ENCODE measurements around the gene IGFBP5. TPM values are rescaled to one million over a fixed set of nuclear protein-coding genes. Genes with fewer than 3 reads are reported as not detected.

The IGFBP5 gene
- total RNA-seq, 2 donors from 2014 or later: 162 to 319 TPM

DNA sequence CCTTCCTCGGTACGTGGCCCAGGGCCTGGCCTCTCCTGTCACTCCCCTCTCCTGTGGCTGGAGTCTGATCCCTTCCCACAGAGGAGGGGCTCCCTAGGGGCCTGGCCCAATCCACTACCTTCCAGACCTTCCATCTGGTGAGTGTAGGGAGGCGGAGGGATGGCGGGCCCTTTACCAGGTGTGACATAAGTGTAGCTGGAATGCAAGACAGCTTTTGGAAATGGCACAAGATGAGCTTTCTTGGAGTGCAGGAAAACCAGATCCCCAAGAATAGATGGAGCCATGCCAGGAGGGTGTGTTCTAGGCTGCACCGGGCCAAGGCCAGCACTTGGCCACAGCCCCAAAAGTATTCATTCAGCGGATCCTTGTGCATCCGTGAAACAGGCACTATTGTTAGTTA is 30.1 kb downstream of the IGFBP5 start:
- intact Hi-C loops (cut with DNase I): loop anchor here (2.0 kb wide), 1 partner anchor 32 kb away; the partner anchor contains the start of gene IGFBP2
- 22% methylated on average over 7 of the region's 7 CpGs for WGBS
- TF ChIP-seq POLR2AphosphoS5 (IDR thresholded peaks at IDR 0.05) (peak; percentile 90), POLR2A (IDR thresholded peaks at IDR 0.05) (no peak)
- Histone ChIP-seq H3K9me3 (no peaks in the 10 kb centered on the region), H3K4me1 (replicated peaks) (peaks cover 4% of the 10 kb centered on the region), H3K27me3 (replicated peaks; ENCODE audit: insufficient read depth) (no peaks in the 10 kb centered on the region), H3K27ac (peak overlapping the region; percentile 32 to 56), H3K4me3 (no peak overlapping the region), H3K36me3 (no peaks in the 10 kb centered on the region)
- peak; percentile 93 for DNase-seq (ENCODE audit: low spot score)

DNA sequence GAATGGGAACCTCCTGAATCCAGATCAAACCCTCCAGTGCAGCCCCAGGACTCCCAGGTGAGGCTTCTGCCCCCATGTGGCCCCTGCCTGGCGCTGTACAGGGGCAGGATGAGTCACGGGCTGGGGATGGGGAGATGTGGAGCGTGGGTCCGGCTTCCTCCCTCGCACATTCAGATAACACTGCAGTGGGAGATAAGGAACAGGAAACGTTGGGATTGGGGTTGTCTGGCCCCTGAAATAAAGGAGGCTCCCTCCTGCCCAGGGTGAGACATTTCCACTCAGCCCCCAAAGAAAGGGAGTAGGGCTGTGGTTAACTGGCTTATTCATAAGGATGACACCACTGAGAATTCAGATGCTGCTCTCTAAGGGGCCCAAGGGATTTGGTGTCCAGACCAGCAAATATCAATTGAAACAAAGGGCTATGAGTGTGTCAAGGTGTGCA is 30.7 kb downstream of the IGFBP5 start:
- TF ChIP-seq POLR2A (IDR thresholded peaks at IDR 0.05) (no peak), POLR2AphosphoS5 (IDR thresholded peaks at IDR 0.05) (no peak)
- TF ChIP-seq, protein P1, sequence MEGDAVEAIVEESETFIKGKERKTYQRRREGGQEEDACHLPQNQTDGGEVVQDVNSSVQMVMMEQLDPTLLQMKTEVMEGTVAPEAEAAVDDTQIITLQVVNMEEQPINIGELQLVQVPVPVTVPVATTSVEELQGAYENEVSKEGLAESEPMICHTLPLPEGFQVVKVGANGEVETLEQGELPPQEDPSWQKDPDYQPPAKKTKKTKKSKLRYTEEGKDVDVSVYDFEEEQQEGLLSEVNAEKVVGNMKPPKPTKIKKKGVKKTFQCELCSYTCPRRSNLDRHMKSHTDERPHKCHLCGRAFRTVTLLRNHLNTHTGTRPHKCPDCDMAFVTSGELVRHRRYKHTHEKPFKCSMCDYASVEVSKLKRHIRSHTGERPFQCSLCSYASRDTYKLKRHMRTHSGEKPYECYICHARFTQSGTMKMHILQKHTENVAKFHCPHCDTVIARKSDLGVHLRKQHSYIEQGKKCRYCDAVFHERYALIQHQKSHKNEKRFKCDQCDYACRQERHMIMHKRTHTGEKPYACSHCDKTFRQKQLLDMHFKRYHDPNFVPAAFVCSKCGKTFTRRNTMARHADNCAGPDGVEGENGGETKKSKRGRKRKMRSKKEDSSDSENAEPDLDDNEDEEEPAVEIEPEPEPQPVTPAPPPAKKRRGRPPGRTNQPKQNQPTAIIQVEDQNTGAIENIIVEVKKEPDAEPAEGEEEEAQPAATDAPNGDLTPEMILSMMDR (IDR thresholded peaks at IDR 0.05): no peak
- 62% methylated on average over 6 of the region's 6 CpGs for WGBS
- peaks cover 4% of the 10 kb centered on the region for H3K4me1 ChIP-seq (replicated peaks)
- H3K4me3 ChIP-seq: no peak overlapping the region
- no peak for DNase-seq (ENCODE audit: low spot score)
- H3K27ac ChIP-seq: peak overlapping the region; percentile 32 to 56
- H3K9me3 ChIP-seq: no peaks in the 10 kb centered on the region
- no peaks in the 10 kb centered on the region for H3K27me3 ChIP-seq (replicated peaks; ENCODE audit: insufficient read depth)
- no peaks in the 10 kb centered on the region for H3K36me3 ChIP-seq
- intact Hi-C loops (cut with DNase I): loop anchor here (2.0 kb wide), 1 partner anchor 32 kb away; the partner anchor contains the start of gene IGFBP2

DNA sequence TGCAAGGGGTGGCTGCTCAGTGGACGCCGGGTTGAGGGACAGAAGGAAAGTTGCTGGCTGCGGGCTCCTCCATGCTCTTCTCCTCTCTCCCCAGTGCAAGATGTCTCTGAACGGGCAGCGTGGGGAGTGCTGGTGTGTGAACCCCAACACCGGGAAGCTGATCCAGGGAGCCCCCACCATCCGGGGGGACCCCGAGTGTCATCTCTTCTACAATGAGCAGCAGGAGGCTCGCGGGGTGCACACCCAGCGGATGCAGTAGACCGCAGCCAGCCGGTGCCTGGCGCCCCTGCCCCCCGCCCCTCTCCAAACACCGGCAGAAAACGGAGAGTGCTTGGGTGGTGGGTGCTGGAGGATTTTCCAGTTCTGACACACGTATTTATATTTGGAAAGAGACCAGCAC is 31.5 kb downstream of the IGFBP5 start:
- TF ChIP-seq, protein P1 (IDR thresholded peaks at IDR 0.05): no peak
- TF ChIP-seq POLR2A (IDR thresholded peaks at IDR 0.05): no peak
- no peak for TF ChIP-seq POLR2AphosphoS5 (IDR thresholded peaks at IDR 0.05)
- WGBS: 84% methylated on average over 18 of the region's 18 CpGs
- H3K27ac ChIP-seq: no peak overlapping the region
- H3K4me1 ChIP-seq (replicated peaks): peaks cover 4% of the 10 kb centered on the region
- intact Hi-C loops (cut with DNase I): loop anchor here (2.0 kb wide), 1 partner anchor 31 kb away; the partner anchor contains the start of gene IGFBP2
- no peaks in the 10 kb centered on the region for H3K27me3 ChIP-seq (replicated peaks; ENCODE audit: insufficient read depth)
- H3K4me3 ChIP-seq: no peak overlapping the region
- no peak for DNase-seq (ENCODE audit: low spot score)
- H3K36me3 ChIP-seq: no peaks in the 10 kb centered on the region
- H3K9me3 ChIP-seq: no peaks in the 10 kb centered on the region

DNA sequence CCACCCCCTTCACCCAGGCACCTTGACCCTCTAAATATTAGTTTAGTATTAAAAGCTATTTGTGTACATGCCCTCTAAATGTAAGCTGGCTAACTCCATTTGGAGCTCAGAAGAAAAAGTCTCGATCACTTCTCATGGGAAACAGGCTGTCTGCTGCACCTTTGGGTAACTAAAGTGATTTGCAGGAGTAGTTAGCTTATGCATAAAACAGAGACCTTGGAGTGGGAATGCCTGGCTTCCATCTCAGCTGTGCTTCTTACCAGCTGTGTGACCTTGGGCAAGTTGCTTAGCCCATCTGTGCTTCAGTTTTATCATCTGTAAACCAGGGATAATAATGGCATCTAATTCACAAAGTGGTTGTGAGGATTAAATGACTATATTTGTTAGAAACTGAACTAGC is 32.2 kb downstream of the IGFBP5 start:
- Histone ChIP-seq H3K27ac (no peak overlapping the region), H3K36me3 (no peaks in the 10 kb centered on the region), H3K4me3 (no peak overlapping the region), H3K9me3 (no peaks in the 10 kb centered on the region), H3K4me1 (replicated peaks) (peaks cover 4% of the 10 kb centered on the region), H3K27me3 (replicated peaks; ENCODE audit: insufficient read depth) (no peaks in the 10 kb centered on the region)
- no peak for DNase-seq (ENCODE audit: low spot score)
- TF ChIP-seq POLR2AphosphoS5 (IDR thresholded peaks at IDR 0.05) (no peak), POLR2A (IDR thresholded peaks at IDR 0.05) (no peak)
- TF ChIP-seq, protein P1 (IDR thresholded peaks at IDR 0.05): no peak
- intact Hi-C loops (cut with DNase I): no loop called here
- 96% methylated on average over 1 of the region's 1 CpG for WGBS

DNA sequence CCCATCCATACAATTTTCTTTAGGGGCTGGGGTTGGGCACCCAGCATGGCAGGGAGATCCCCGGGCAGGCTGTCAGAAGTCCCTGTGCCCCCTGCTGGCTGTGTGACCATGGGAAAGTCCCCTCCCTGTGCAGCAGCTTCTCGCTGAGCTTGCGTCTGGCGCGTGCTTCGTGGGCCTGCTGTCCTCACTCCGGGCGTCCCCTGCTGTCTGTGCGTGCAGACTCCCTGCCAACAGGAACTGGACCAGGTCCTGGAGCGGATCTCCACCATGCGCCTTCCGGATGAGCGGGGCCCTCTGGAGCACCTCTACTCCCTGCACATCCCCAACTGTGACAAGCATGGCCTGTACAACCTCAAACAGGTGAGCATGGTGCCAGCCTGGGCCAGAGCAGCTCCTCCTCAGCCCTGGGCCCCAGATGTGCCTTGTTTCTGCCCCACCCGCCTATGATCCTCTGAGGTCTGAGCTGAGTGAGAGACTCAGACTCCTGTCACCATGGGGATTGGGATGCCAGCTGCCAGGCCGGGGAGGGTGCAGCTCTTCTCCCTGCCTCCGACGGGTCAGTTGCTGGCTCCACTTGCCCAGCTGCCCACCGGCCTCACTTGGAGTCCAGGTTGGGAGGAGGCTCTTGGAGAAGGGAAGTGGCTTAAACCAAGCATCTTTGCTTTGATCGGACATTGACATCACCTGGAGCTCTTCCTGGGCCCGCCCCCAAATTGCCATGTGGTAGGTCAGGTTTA is 33.5 kb downstream of the IGFBP5 start:
- Histone ChIP-seq H3K4me1 (replicated peaks) (peaks cover 4% of the 10 kb centered on the region), H3K36me3 (no peaks in the 10 kb centered on the region), H3K27ac (no peak overlapping the region), H3K9me3 (no peaks in the 10 kb centered on the region), H3K27me3 (replicated peaks; ENCODE audit: insufficient read depth) (no peaks in the 10 kb centered on the region), H3K4me3 (no peak overlapping the region)
- TF ChIP-seq, protein P1 (IDR thresholded peaks at IDR 0.05): peak in 2 of 4 experiments; percentile 46 to 53
- TF ChIP-seq POLR2AphosphoS5 (IDR thresholded peaks at IDR 0.05): no peak
- TF ChIP-seq POLR2A (IDR thresholded peaks at IDR 0.05): no peak
- intact Hi-C loops (cut with DNase I): no loop called here
- no peak for DNase-seq (ENCODE audit: low spot score)
- 69% methylated on average over 20 of the region's 20 CpGs for WGBS
